H1 (cell line): Measurements from ENCODE around the gene SLC26A11. TPM values are rescaled to one million over a fixed set of nuclear protein-coding genes. Genes with fewer than 3 reads are reported as not detected.

Source experiments
- CHD7 ChIP-seq: fragments of 300-600 bp; sonication (generic); IDR thresholded peaks from 2 replicates; pipeline ENCODE4 v1.7.1; 2012; ENCODE audit warnings: low read length, moderate library complexity, mild to moderate bottlenecking, inconsistent platforms; ENCODE audit not compliant: insufficient replicate concordance
- KDM4A ChIP-seq: IDR thresholded peaks from one replicate; pipeline ENCODE4 v1.7.1; 2012; ENCODE audit warnings: low read depth, mild to moderate bottlenecking, moderate library complexity, low read length, inconsistent platforms; ENCODE audit not compliant: severe bottlenecking
- KDM5A ChIP-seq: fragments of 200-600 bp; IDR thresholded peaks from 2 replicates; pipeline ENCODE4 v1.7.1; 2012; ENCODE audit warnings: mild to moderate bottlenecking, low read length, inconsistent platforms, mixed read lengths
- NANOG ChIP-seq: IDR thresholded peaks from 2 replicates; pipeline ENCODE4 v1.6.1; 2011; ENCODE audit warnings: low read length, low read depth, mild to moderate bottlenecking, inconsistent platforms; ENCODE audit not compliant: insufficient read depth, poor library complexity, severe bottlenecking
- PHF8 ChIP-seq: fragments of 200-600 bp; sonication (generic); conservative IDR thresholded peaks from 2 replicates; pipeline ENCODE4 v1.7.1; 2012; ENCODE audit warnings: low read depth, mild to moderate bottlenecking, inconsistent platforms, low read length, moderate library complexity
- POLR2A ChIP-seq, 2 experiments: IDR thresholded peaks; 1 replicate in 1 of 2; 2 replicates in 1 of 2; pipeline ENCODE4 v1.6.1; 2011; ENCODE audit warnings: low read depth in 2 of 2, low read length in 2 of 2, mild to moderate bottlenecking in 2 of 2; ENCODE audit errors: control extremely low read depth in 1 of 2
- POLR2AphosphoS5 ChIP-seq: IDR thresholded peaks from 2 replicates; pipeline ENCODE4 v1.6.1; 2011; ENCODE audit warnings: low read depth, low read length
- TAF1 ChIP-seq: IDR thresholded peaks from 2 replicates; pipeline ENCODE4 v1.6.1; 2011; ENCODE audit warnings: mild to moderate bottlenecking, low read depth, low read length
- USF2 ChIP-seq: IDR thresholded peaks from 2 replicates; pipeline ENCODE4 v1.6.1; 2011; ENCODE audit warnings: low read length, improper control_type of control experiment
- polyA plus RNA-seq, 7 experiments: library from polyadenylated mRNA; depleted of rRNA in 3 of 7; stranded (reverse) in 5 of 7; unstranded in 2 of 7; fragments of >200 nt in 5 of 7; fragments of 200-250 nt in 2 of 7; gene quantifications; 1 replicate in 5 of 7; 2 replicates in 1 of 7; 4 replicates in 1 of 7; pipeline versions ENCODE4 v1.2.1 to v1.2.3, GENCODE V29; 2011 to 2013; ENCODE audit warnings: missing spikeins in 2 of 7, mixed read lengths in 2 of 7
- total RNA-seq: library from RNA; stranded (reverse); fragmentation: NEBNext Ultra II Directional; extraction: Animal tissue kit (Norgen Biotek cat#: 25700); gene quantifications from 2 replicates; pipeline ENCODE4 v1.2.1, GENCODE V29; 2021

SLC26A11 gene
- total and polyA plus RNA-seq, 2 of the 8 experiments (the other 6 are each of a cell fraction or from before 2014, with no cell fraction given) = 15.5 to 25.9 TPM

GRCh38 chr17:80220054-80220735 lies at the start of gene SLC26A11, which contains the start of gene SGSH (continued):
- TF ChIP-seq CHD7 (no peak), USF2 (peak; percentile 75), POLR2AphosphoS5 (peak; percentile 62; the same call in 1 of the 2 replicates), PHF8 (peak; percentile 60; the same call in 1 of the 2 replicates), POLR2A (IDR thresholded peaks at IDR 0.05; ENCODE audit: control extremely low read depth in 1 of 2, low read depth in 2 of 2, low read length in 2 of 2) (peak in 1 of 2 experiments; percentile 23; a peak in 1 of 3 replicates), KDM4A (peak; percentile 97), KDM5A (no peak), NANOG (no peak), TAF1 (0 out of 2 replicates have a peak, but pooled peaks have one; percentile 43)
